ENCODE results near the gene HSD11B2. TPM values are rescaled to one million over a fixed set of nuclear protein-coding genes. Genes with fewer than 3 reads are reported as not detected.

Gene HSD11B2
- total and polyA plus RNA-seq, 2 of the 4 experiments (the other 2 are of a cell fraction): 0.26 TPM; not detected in 1

GRCh38 chr16:67436640-67437193 lies 5.8 kb downstream of the HSD11B2 start:
- Histone ChIP-seq H4K91ac (ENCODE audit: insufficient read depth, low read depth, low read length) (no peak overlapping the region), H3K18ac (ENCODE audit: low read depth, low read length) (no peak overlapping the region), H2BK120ac (ENCODE audit: low read depth, low read length) (no peak overlapping the region), H2BK20ac (ENCODE audit: low read depth, low read length) (no peak overlapping the region), H3K79me1 (ENCODE audit: low read depth in 1 of 2, low read length in 2 of 2) (peaks cover 0 to 4% of the 10 kb centered on the region in 2 experiments; a peak in 1 of 4 replicates), H3K23ac (ENCODE audit: low read depth, low read length) (no peak overlapping the region), H2AFZ (replicated peaks; ENCODE audit: low read length, poor library complexity) (no peak overlapping the region), H2BK5ac (ENCODE audit: low read depth, low read length, poor library complexity, severe bottlenecking) (no peak overlapping the region), H3K14ac (replicated peaks; ENCODE audit: low read depth, low read length) (no peak overlapping the region), H3K36me3 (ENCODE audit: control insufficient read depth, insufficient read depth, low read length) (peaks cover 35% of the 10 kb centered on the region), H3K4me2 (ENCODE audit: low read depth, low read length) (no peak overlapping the region), H3K4me1 (ENCODE audit: control insufficient read depth, insufficient read depth, low read length) (peaks cover 3% of the 10 kb centered on the region; the same call in 1 of the 2 replicates), H2BK15ac (ENCODE audit: low read depth, low read length) (no peak overlapping the region), H4K5ac (ENCODE audit: low read depth, low read length) (no peak overlapping the region), H3K27me3 (ENCODE audit: control insufficient read depth, insufficient read depth, low read length) (peaks cover under 1% of the 10 kb centered on the region; the same call in 1 of the 2 replicates), H3K4ac (ENCODE audit: low read depth, low read length) (no peak overlapping the region), H3K9ac (ENCODE audit: low read depth, low read length) (no peak overlapping the region), H3K9me1 (ENCODE audit: insufficient read depth, low read length) (peaks cover 5% of the 10 kb centered on the region; the same call in 1 of the 2 replicates), H3K56ac (ENCODE audit: extremely low read depth, insufficient read depth, low read length) (no peak overlapping the region), H2AK5ac (ENCODE audit: low read depth, low read length) (no peak overlapping the region), H3K27ac (ENCODE audit: insufficient read depth, low read length) (no peak overlapping the region), H2AK9ac (replicated peaks; ENCODE audit: low read depth, low read length, poor library complexity) (peak overlapping the region; percentile 84), H3K9me3 (ENCODE audit: control insufficient read depth, insufficient read depth, low read length) (no peaks in the 10 kb centered on the region), H4K20me1 (ENCODE audit: insufficient read depth, low read length) (peaks cover 12% of the 10 kb centered on the region), H3K4me3 (ENCODE audit: insufficient read depth, low read depth, low read length) (no peak overlapping the region), H4K8ac (ENCODE audit: low read depth in 2 of 2, low read length in 2 of 2) (no peak overlapping the region)
- no TSS peak for BruUV-seq (replicated peaks)
- 97% methylated on average over 14 of the region's 23 CpGs; no CpG with 5 or more reads in 1 of the 2 experiments for WGBS, 2 experiments (ENCODE audit: extremely low coverage in 2 of 2, insufficient read length in 1 of 2)
- TF ChIP-seq SMC3 (IDR thresholded peaks at IDR 0.05; ENCODE audit: low read depth, low read length): no peak
- TF ChIP-seq FOS (IDR thresholded peaks at IDR 0.05; ENCODE audit: low read depth, low read length): no peak
- TF ChIP-seq BHLHE40 (IDR thresholded peaks at IDR 0.05; ENCODE audit: low read depth, low read length): no peak
- no peak for TF ChIP-seq POLR2A (IDR thresholded peaks at IDR 0.05; ENCODE audit: low read depth, low read length)
- no peak for TF ChIP-seq CEBPB (IDR thresholded peaks at IDR 0.05; ENCODE audit: low read depth, low read length)
- TF ChIP-seq CHD1 (IDR thresholded peaks at IDR 0.05; ENCODE audit: low read depth, low read length): no peak
- no peak for TF ChIP-seq CTCF (conservative IDR thresholded peaks at IDR 0.05; ENCODE audit: low read depth, low read length)
- TF ChIP-seq MXI1 (IDR thresholded peaks at IDR 0.05; ENCODE audit: borderline replicate concordance, low read depth, low read length): no peak
- no peak for TF ChIP-seq MAZ (IDR thresholded peaks at IDR 0.05; ENCODE audit: borderline replicate concordance, low read depth, low read length)
- no peak for TF ChIP-seq NFE2L2 (IDR thresholded peaks at IDR 0.05; ENCODE audit: low read depth, low read length)
- TF ChIP-seq ELK1 (IDR thresholded peaks at IDR 0.05; ENCODE audit: borderline replicate concordance, low read depth, low read length): no peak
- no peak for TF ChIP-seq RCOR1 (IDR thresholded peaks at IDR 0.05; ENCODE audit: insufficient replicate concordance, low read length)
- no peak for TF ChIP-seq RFX5 (IDR thresholded peaks at IDR 0.05; ENCODE audit: low read depth, low read length)
- TF ChIP-seq MAFK (IDR thresholded peaks at IDR 0.05; ENCODE audit: low read depth, low read length): no peak
- TF ChIP-seq USF2 (IDR thresholded peaks at IDR 0.05; ENCODE audit: low read depth, low read length): no peak
- no peak for TF ChIP-seq RAD21 (IDR thresholded peaks at IDR 0.05; ENCODE audit: low read length)
- ChIA-PET CTCF (no interaction called here), POLR2A (ENCODE audit: unreplicated experiment) (no interaction called here)
- in situ Hi-C loops (cut with MboI; ENCODE audit: low sequenced_read_pairs) (no loop called here), intact Hi-C loops (cut with micrococcal nuclease) (no loop called here), dilution Hi-C loops (cut with HindIII; ENCODE audit: low sequenced_read_pairs, unreplicated experiment) (no loop called here)
- no peak for DNase-seq
- ATAC-seq (ENCODE audit: low read depth): no peak

Measured in IMR-90 (cell line).